HepG2 (cell line): ENCODE measurements around the gene CAMK1G. TPM values are rescaled to one million over a fixed set of nuclear protein-coding genes. Genes with fewer than 3 reads are reported as not detected.

Experiments used
- ATAC-seq: fragments of 200-7000 bp; cut with Tn5 transposase; 3 replicates; pipeline ENCODE4 v1.9.1; 2020; ENCODE audit warnings: mild to moderate bottlenecking, moderate library complexity
- BruUV-seq: library from RNA; stranded (reverse); fragments of 400-500 nt; replicated peaks from 2 replicates; lab custom pipeline; 2021; lab: Mats Ljungman, UMichigan
- CTCF ChIA-PET: fragments of 300-600 bp; formaldehyde crosslinking; extraction: SDS; loops from one replicate; lab custom pipeline; 2021; ENCODE audit warnings: low total read pairs, inconsistent platforms, low intra/inter-chr PET ratio; lab: Yijun Ruan, JAX
- POLR2A ChIA-PET: fragments of 350-600 bp; sonication (Branson Sonifier 250); formaldehyde crosslinking; loops from one replicate; lab custom pipeline; 2020; ENCODE audit warnings: antibody characterized with exemption, inconsistent platforms; lab: Yijun Ruan, JAX
- DNase-seq: peaks from one replicate; pipeline ENCODE4 v3.0.0-alpha.2; 2015; ENCODE audit warnings: low spot score
- FAIRE-seq: peaks from 3 replicates; lab custom pipeline; 2011; peaks lifted over from hg19 to GRCh38; lab: Jason Lieb, UNC
- H2AFZ ChIP-seq: one replicate; pipeline ENCODE4 v1.6.1; 2011; ENCODE audit warnings: low read length, inconsistent platforms
- H3K27ac ChIP-seq: fragments of 300-600 bp; 3 replicates; pipeline ENCODE4 v1.8.0; 2011; ENCODE audit warnings: mixed run types, mild to moderate bottlenecking, mixed read lengths, low read length, inconsistent platforms; ENCODE audit not compliant: insufficient read depth; ENCODE audit errors: extremely low read length
- H3K27me3 ChIP-seq, 2 experiments: fragments of 200-600 bp in 1 of 2; 2 replicates in 1 of 2; 3 replicates in 1 of 2; pipeline versions ENCODE4 v1.6.0 to v1.8.0; 2011; ENCODE audit warnings: low read length in 2 of 2, mild to moderate bottlenecking in 2 of 2, moderate library complexity in 2 of 2, inconsistent platforms in 1 of 2; ENCODE audit not compliant: insufficient read depth in 2 of 2, control insufficient read depth in 1 of 2
- H3K36me3 ChIP-seq, 2 experiments: fragments of 200-600 bp in 1 of 2; replicated peaks in 1 of 2; 2 replicates in 1 of 2; 3 replicates in 1 of 2; pipeline versions ENCODE4 v1.5.1 to v1.8.0; 2011; ENCODE audit warnings: low read length in 2 of 2, inconsistent platforms in 1 of 2; ENCODE audit not compliant: insufficient read depth in 2 of 2, control insufficient read depth in 1 of 2
- H3K4me1 ChIP-seq: 2 replicates; pipeline ENCODE4 v1.5.1; 2012; ENCODE audit warnings: low read length, inconsistent platforms; ENCODE audit not compliant: insufficient read depth
- H3K4me2 ChIP-seq: 2 replicates; pipeline ENCODE4 v1.6.0; 2011; ENCODE audit warnings: low read depth, low read length, inconsistent platforms
- H3K4me3 ChIP-seq, 3 experiments: fragments of 200-600 bp in 1 of 3; sonication (generic), shearing (Covaris generic) in 1 of 3; replicated peaks in 1 of 3; 2 replicates each; pipeline ENCODE4 v1.5.1; 2011 to 2016; ENCODE audit warnings: low read length in 3 of 3, inconsistent platforms in 2 of 3, low read depth in 2 of 3, mild to moderate bottlenecking in 2 of 3, control low read depth in 1 of 3, mixed read lengths in 1 of 3; ENCODE audit not compliant: insufficient read depth in 1 of 3
- H3K79me2 ChIP-seq: one replicate; pipeline ENCODE4 v1.6.1; 2011; ENCODE audit warnings: low read length, inconsistent platforms; ENCODE audit not compliant: insufficient read depth
- H3K9ac ChIP-seq: 2 replicates; pipeline ENCODE4 v1.6.0; 2011; ENCODE audit warnings: mild to moderate bottlenecking, low read depth, low read length, inconsistent platforms; ENCODE audit not compliant: insufficient read depth
- H3K9me3 ChIP-seq: 2 replicates; pipeline ENCODE4 v1.5.1; 2012; ENCODE audit warnings: mild to moderate bottlenecking, low read length
- H4K20me1 ChIP-seq: 2 replicates; pipeline ENCODE4 v1.6.0; 2011; ENCODE audit warnings: inconsistent platforms, mild to moderate bottlenecking, low read length, moderate library complexity; ENCODE audit not compliant: insufficient read depth
- ATF7 ChIP-seq, 2 experiments: fragments of 450-650 bp in 1 of 2; sonication (generic) in 1 of 2; formaldehyde crosslinking in 1 of 2; IDR thresholded peaks; 2 replicates each; pipeline versions ENCODE4 v1.4.0 to v1.6.1; 2016 to 2020; ENCODE audit warnings: antibody characterized with exemption in 1 of 2, mild to moderate bottlenecking in 1 of 2, missing genetic modification reagents in 1 of 2
- CHD4 ChIP-seq: fragments of 200-600 bp; sonication (generic); IDR thresholded peaks from 2 replicates; pipeline ENCODE4 v1.7.0; 2017; ENCODE audit warnings: mild to moderate bottlenecking, low read length, borderline replicate concordance
- MED13 ChIP-seq: sonication (generic); formaldehyde crosslinking; IDR thresholded peaks from 2 replicates; pipeline ENCODE4 v1.5.0; 2020; ENCODE audit warnings: missing genetic modification reagents
- PAXIP1 ChIP-seq: sonication (generic); formaldehyde crosslinking; conservative IDR thresholded peaks from 2 replicates; pipeline ENCODE4 v1.4.0; 2020; ENCODE audit warnings: mild to moderate bottlenecking, missing genetic modification reagents, moderate library complexity
- SIN3B ChIP-seq: fragments of 150-350 bp; IDR thresholded peaks from 2 replicates; pipeline ENCODE4 v1.6.1; 2014; ENCODE audit warnings: low read length
- ZNF569 ChIP-seq: sonication (generic); formaldehyde crosslinking; IDR thresholded peaks from 2 replicates; pipeline ENCODE4 v1.5.0; 2020; ENCODE audit warnings: mild to moderate bottlenecking, missing genetic modification reagents, moderate library complexity, borderline replicate concordance
- WGBS: methylation state at CpG from one replicate; pipeline ENCODE4 v1.1.6; 2017; ENCODE audit warnings: low lambda C conversion rate; 5-methylcytosine and 5-hydroxymethylcytosine counted together
- in situ Hi-C: cut with HindIII; loops from 2 replicates; pipeline ENCODE4 v1.10.0; 2017; ENCODE audit warnings: low pct_unique_long_range_greater_than_20kb; ENCODE audit not compliant: extremely low pct_ligation_motif_present
- intact Hi-C: fragments of 100-400 bp; cut with micrococcal nuclease; formaldehyde crosslinking; loops from one replicate; pipeline ENCODE4 v1.10.0; 2022; ENCODE audit not compliant: unreplicated experiment
- polyA plus RNA-seq, 8 experiments: library from polyadenylated mRNA; depleted of rRNA in 3 of 8; stranded (reverse) in 7 of 8; unstranded in 1 of 8; fragments of >200 nt; fragmentation: Illumina TruSeq in 4 of 8; extraction: Trizol in 4 of 8; gene quantifications; 2 replicates each; pipeline versions ENCODE4 v1.2.1 to v1.2.3, GENCODE V29; 2011 to 2016; ENCODE audit warnings: low read depth in 4 of 8, missing spikeins in 1 of 8, mixed read lengths in 1 of 8; ENCODE audit not compliant: insufficient read depth in 1 of 8
- total RNA-seq, 5 experiments: library from RNA; depleted of rRNA; stranded (reverse); fragments of >200 nt; fragmentation: Illumina TruSeq; extraction: Trizol; gene quantifications; 2 replicates each; pipeline ENCODE4 v1.2.3, GENCODE V29; 2016; ENCODE audit warnings: low read depth in 1 of 5
- TF ChIP-seq, protein P1 (sequence below): IDR thresholded peaks from 2 replicates; pipeline ENCODE4 v1.6.1; 2012; ENCODE audit warnings: inconsistent platforms

Gene CAMK1G
- total and polyA plus RNA-seq, 2 of the 13 experiments (the other 11 are each of a cell fraction or from before 2014, with no cell fraction given) = not detected

DNA sequence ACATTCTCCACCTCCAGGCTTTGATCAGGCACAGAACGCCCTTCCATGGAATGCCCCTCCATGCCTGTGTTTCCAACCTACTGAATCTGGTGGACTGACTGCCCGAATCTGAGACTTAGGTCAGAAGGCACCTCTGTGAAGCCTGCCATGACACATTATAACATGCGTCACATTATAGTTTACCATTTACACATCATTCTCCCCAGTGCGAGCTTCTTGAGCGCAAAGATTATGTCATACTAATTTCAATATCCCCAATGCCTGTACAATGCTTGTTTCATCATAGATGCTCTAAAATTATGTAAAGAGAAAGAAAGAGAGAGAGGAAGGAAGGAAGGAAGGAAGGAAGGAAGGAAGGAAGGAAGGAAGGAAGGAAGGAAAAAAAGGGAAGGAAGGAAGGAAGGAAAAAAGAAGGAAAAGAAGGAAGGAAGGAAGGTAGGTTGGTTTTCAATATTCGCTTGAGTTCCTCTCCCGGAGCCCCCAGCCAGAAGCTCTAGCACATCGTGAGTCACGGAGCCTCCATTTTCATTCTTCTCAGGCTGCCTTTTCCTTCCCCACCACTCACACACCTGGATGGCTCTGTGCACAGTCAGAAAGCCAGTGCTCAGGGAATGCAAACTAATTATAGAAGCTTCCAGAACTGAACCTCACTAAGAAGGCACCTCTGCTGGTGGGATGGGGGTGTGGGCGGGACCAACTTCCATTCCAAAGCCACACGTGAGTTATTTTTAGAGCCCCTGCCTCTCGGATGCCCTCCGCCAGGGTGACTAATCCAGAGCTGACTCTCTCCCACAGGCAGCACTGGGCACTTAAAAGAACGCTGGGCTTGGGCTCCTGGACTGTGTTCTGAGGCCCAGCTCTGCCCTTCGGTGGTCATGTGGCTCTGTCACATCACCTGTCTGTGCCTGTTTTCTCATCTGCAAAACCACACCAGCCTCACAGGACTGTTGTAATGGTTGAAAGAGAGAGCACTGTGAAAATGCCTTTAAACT, 41.3 kb downstream of the CAMK1G start:
- H3K9ac ChIP-seq = no peak overlapping the region
- BruUV-seq = no TSS peak

More for the DNA sequence above, 41.3 kb downstream of the CAMK1G start:
- no peak for FAIRE-seq
- Histone ChIP-seq H3K27me3 (no peaks in the 10 kb centered on the region; a peak in 1 of 5 replicates), H3K9me3 (no peaks in the 10 kb centered on the region), H3K27ac (no peak overlapping the region), H3K79me2 (no peaks in the 10 kb centered on the region), H3K4me2 (no peak overlapping the region), H2AFZ (no peak overlapping the region), H3K36me3 (no peaks in the 10 kb centered on the region)
- no peak for ATAC-seq
- 59% methylated on average over 9 of the region's 15 CpGs for WGBS
- no peak for DNase-seq
- intact Hi-C loops = no loop called here
- TF ChIP-seq ZNF569 (CRISPR knock-in tag) (no peak), ATF7 (IDR thresholded peaks at IDR 0.05) (peak; percentile 42; the same call in 1 of the 2 replicates), ATF7 (CRISPR knock-in tag; IDR thresholded peaks at IDR 0.05) (no peak), PAXIP1 (no peak), MED13 (CRISPR knock-in tag) (no peak), CHD4 (no peak), SIN3B (no peak)
- TF ChIP-seq, protein P1, sequence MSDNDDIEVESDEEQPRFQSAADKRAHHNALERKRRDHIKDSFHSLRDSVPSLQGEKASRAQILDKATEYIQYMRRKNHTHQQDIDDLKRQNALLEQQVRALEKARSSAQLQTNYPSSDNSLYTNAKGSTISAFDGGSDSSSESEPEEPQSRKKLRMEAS = no peak
- TF ChIP-seq, all 625 proteins: peak for 1
- no peak overlapping the region for H3K4me3 ChIP-seq
- ChIA-PET POLR2A (no interaction called here), CTCF (no interaction called here)
- in situ Hi-C loops = no loop called here
- H3K4me1 ChIP-seq = peaks cover 9% of the 10 kb centered on the region
- H4K20me1 ChIP-seq = no peaks in the 10 kb centered on the region
